Measurements from ENCODE around the gene LTA4H. TPM values are rescaled to one million over a fixed set of nuclear protein-coding genes. Genes with fewer than 3 reads are reported as not detected.

LTA4H gene
- total RNA-seq, 1 donor from 2014 or later, result 117 TPM

GRCh38 chr12:96044017-96044942, 8.9 kb upstream of the LTA4H start:
- Mint-ChIP-seq H3K36me3 (no peaks in the 10 kb centered on the region), H3K4me3 (no peak overlapping the region), H3K27ac (no peak overlapping the region), H3K27me3 (peaks cover 3% of the 10 kb centered on the region), H3K9me3 (no peaks in the 10 kb centered on the region), H3K4me1 (ENCODE audit: unreplicated experiment) (peaks cover 20% of the 10 kb centered on the region)
- TF ChIP-seq CTCF (conservative IDR thresholded peaks at IDR 0.05), result no peak
- DNase-seq (ENCODE audit: extremely low spot score, unreplicated experiment), result no peak

- H3K4me1 Mint-ChIP-seq (ENCODE audit: unreplicated experiment), result no peaks in the 10 kb centered on the region
- no peaks in the 10 kb centered on the region for H3K9me3 Mint-ChIP-seq
- no peaks in the 10 kb centered on the region for H3K36me3 Mint-ChIP-seq
- peaks cover 3% of the 10 kb centered on the region for H3K27me3 Mint-ChIP-seq
- H3K27ac Mint-ChIP-seq, result no peak overlapping the region
- TF ChIP-seq CTCF (conservative IDR thresholded peaks at IDR 0.05), result no peak
- H3K4me3 Mint-ChIP-seq, result no peak overlapping the region
- no peak for DNase-seq (ENCODE audit: extremely low spot score, unreplicated experiment)
These were observed 5.8 kb upstream of the LTA4H start for GRCh38 chr12:96041181-96041580.

GRCh38 chr12:96040305-96041133, 5.1 kb upstream of the LTA4H start:
- no peak overlapping the region for H3K4me3 Mint-ChIP-seq
- H3K9me3 Mint-ChIP-seq, result no peaks in the 10 kb centered on the region
- no peaks in the 10 kb centered on the region for H3K4me1 Mint-ChIP-seq (ENCODE audit: unreplicated experiment)
- peaks cover 3% of the 10 kb centered on the region for H3K27me3 Mint-ChIP-seq
- no peak overlapping the region for H3K27ac Mint-ChIP-seq
- DNase-seq (ENCODE audit: extremely low spot score, unreplicated experiment), result no peak
- TF ChIP-seq CTCF (conservative IDR thresholded peaks at IDR 0.05), result no peak
- no peaks in the 10 kb centered on the region for H3K36me3 Mint-ChIP-seq

- no peak for DNase-seq (ENCODE audit: extremely low spot score, unreplicated experiment)
- Mint-ChIP-seq H3K4me3 (no peak overlapping the region), H3K36me3 (no peaks in the 10 kb centered on the region), H3K27me3 (no peaks in the 10 kb centered on the region), H3K4me1 (ENCODE audit: unreplicated experiment) (no peaks in the 10 kb centered on the region), H3K27ac (no peak overlapping the region), H3K9me3 (no peaks in the 10 kb centered on the region)
- TF ChIP-seq CTCF (conservative IDR thresholded peaks at IDR 0.05), result no peak
These were observed 4.1 kb upstream of the LTA4H start for GRCh38 chr12:96039516-96039915.

GRCh38 chr12:96036765-96037455, 1.5 kb upstream of the LTA4H start:
- Mint-ChIP-seq H3K4me3 (no peak overlapping the region), H3K4me1 (ENCODE audit: unreplicated experiment) (peaks cover 8% of the 10 kb centered on the region), H3K27ac (no peak overlapping the region), H3K36me3 (no peaks in the 10 kb centered on the region), H3K9me3 (no peaks in the 10 kb centered on the region), H3K27me3 (no peaks in the 10 kb centered on the region)
- no peak for DNase-seq (ENCODE audit: extremely low spot score, unreplicated experiment)
- TF ChIP-seq CTCF (conservative IDR thresholded peaks at IDR 0.05), result no peak
